CD4-positive, alpha-beta T cell treated with Interleukin-10 for 1 hour (primary cell): ENCODE results near the gene LANCL2.

Source experiments
- DNase-seq: peaks from one replicate; pipeline ENCODE4 v3.0.0-alpha.2; 2020

Gene LANCL2

GRCh38 chr7:55472928-55473725, 108.0 kb downstream of the LANCL2 start:
- no peak for DNase-seq

GRCh38 chr7:55473932-55474331, 108.8 kb downstream of the LANCL2 start:
- DNase-seq: no peak

GRCh38 chr7:55474944-55475854, 110.1 kb downstream of the LANCL2 start:
- DNase-seq: peak; percentile 48

- no peak for DNase-seq
Measured at GRCh38 chr7:55475855-55476803, 111.0 kb downstream of the LANCL2 start.

- DNase-seq: no peak
Measured at GRCh38 chr7:55476852-55477780, 112.0 kb downstream of the LANCL2 start.

- DNase-seq: no peak
Measured at GRCh38 chr7:55477781-55478374, 112.7 kb downstream of the LANCL2 start.

GRCh38 chr7:55478700-55479099, 113.6 kb downstream of the LANCL2 start:
- no peak for DNase-seq

- no peak for DNase-seq
Measured at GRCh38 chr7:55481155-55481554, 116.0 kb downstream of the LANCL2 start.

GRCh38 chr7:55483046-55483445, 117.9 kb downstream of the LANCL2 start:
- no peak for DNase-seq
